OCI-LY3 (cell line): ENCODE results near the gene ANAPC15.

ENCODE experiments used
- H2AFZ ChIP-seq: fragments of 200-600, 300-600 bp; shearing (Covaris generic); 2 replicates; pipeline ENCODE4 v1.6.0; 2014; ENCODE audit warnings: antibody characterized with exemption, low read depth, low read length
- H3K27ac ChIP-seq: fragments of 200-600, 300-600 bp; sonication (generic); 2 replicates; pipeline ENCODE4 v1.5.1; 2014; ENCODE audit warnings: mild to moderate bottlenecking, low read length, moderate library complexity, mixed read lengths
- H3K27me3 ChIP-seq: fragments of 200-600, 300-600 bp; sonication (generic); 2 replicates; pipeline ENCODE4 v1.6.1; 2014; ENCODE audit warnings: low read depth, low read length, mixed read lengths
- H3K36me3 ChIP-seq: fragments of 200-600, 300-600 bp; sonication (generic); replicated peaks from 2 replicates; pipeline ENCODE3; 2014; ENCODE audit warnings: low read depth, low read length, mixed read lengths
- H3K4me1 ChIP-seq: fragments of 300-600, 200-600 bp; sonication (generic); 2 replicates; pipeline ENCODE4 v1.6.1; 2014; ENCODE audit warnings: low read length, mixed read lengths
- H3K4me2 ChIP-seq: fragments of 200-600, 300-600 bp; sonication (generic); 2 replicates; pipeline ENCODE4 v1.6.1; 2014; ENCODE audit warnings: low read length, mixed read lengths
- H3K4me3 ChIP-seq: fragments of 300-600, 200-600 bp; sonication (generic); 2 replicates; pipeline ENCODE4 v1.5.1; 2014; ENCODE audit warnings: antibody characterized with exemption, mild to moderate bottlenecking, low read length, moderate library complexity
- H3K79me2 ChIP-seq: fragments of 300-600, 200-600 bp; shearing (Covaris generic); 2 replicates; pipeline ENCODE4 v1.6.1; 2014; ENCODE audit warnings: mild to moderate bottlenecking, low read length, mixed read lengths
- H3K9ac ChIP-seq: fragments of 300-600, 200-600 bp; shearing (Covaris generic); 2 replicates; pipeline ENCODE4 v1.6.0; 2014; ENCODE audit warnings: mild to moderate bottlenecking, low read length, moderate library complexity
- H3K9me3 ChIP-seq: fragments of 200-600, 300-600 bp; shearing (Covaris generic); 2 replicates; pipeline ENCODE4 v1.6.1; 2014; ENCODE audit warnings: low read length, mixed read lengths; ENCODE audit not compliant: insufficient read depth
- H4K20me1 ChIP-seq: fragments of 200-600, 300-600 bp; sonication (generic); 2 replicates; pipeline ENCODE4 v1.6.1; 2016; ENCODE audit warnings: low read length, mixed read lengths; ENCODE audit not compliant: insufficient read depth
- EZH2phosphoT487 ChIP-seq: fragments of 200-600 bp; shearing (Covaris generic); IDR thresholded peaks from 2 replicates; pipeline ENCODE4 v1.6.1; 2018; ENCODE audit warnings: antibody characterized with exemption, mixed run types, low read depth
- TF ChIP-seq, protein P1 (sequence below): fragments of 200-600, 300-600 bp; sonication (generic); IDR thresholded peaks from 2 replicates; pipeline ENCODE4 v1.5.1; 2014; ENCODE audit warnings: antibody characterized with exemption, low read length, low read depth

The ANAPC15 gene

DNA sequence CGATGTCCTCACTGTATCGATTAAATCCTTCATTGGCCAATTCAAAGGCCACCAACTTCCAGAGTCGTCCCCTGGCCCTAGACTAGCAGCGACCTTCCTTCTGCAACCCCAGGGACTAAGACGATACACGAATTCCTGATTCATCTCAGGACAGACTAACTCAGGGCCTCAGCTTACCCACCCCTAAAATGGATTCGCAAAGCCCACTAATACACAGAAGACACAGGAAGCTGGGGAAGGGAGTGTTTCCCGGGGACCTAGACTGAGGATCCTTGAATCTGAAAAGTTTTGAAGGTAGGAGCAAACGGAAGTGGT lies 9.9 kb downstream of the ANAPC15 start:
- H3K27me3 ChIP-seq: no peaks in the 10 kb centered on the region
- no peaks in the 10 kb centered on the region for H4K20me1 ChIP-seq
- H3K79me2 ChIP-seq: peaks cover 39% of the 10 kb centered on the region
- peak overlapping the region; percentile 97 for H3K4me3 ChIP-seq
- peaks cover 19% of the 10 kb centered on the region for H3K36me3 ChIP-seq
- H3K9me3 ChIP-seq: no peaks in the 10 kb centered on the region
- H3K4me1 ChIP-seq: peaks cover 20% of the 10 kb centered on the region
- H3K4me2 ChIP-seq: peak overlapping the region; percentile 95
- H2AFZ ChIP-seq: peak overlapping the region; percentile 72; the same call in 1 of the 2 replicates
- peak overlapping the region; percentile 71 for H3K27ac ChIP-seq
- H3K9ac ChIP-seq: peak overlapping the region; percentile 99
- no peak for TF ChIP-seq EZH2phosphoT487
- TF ChIP-seq, protein P1, sequence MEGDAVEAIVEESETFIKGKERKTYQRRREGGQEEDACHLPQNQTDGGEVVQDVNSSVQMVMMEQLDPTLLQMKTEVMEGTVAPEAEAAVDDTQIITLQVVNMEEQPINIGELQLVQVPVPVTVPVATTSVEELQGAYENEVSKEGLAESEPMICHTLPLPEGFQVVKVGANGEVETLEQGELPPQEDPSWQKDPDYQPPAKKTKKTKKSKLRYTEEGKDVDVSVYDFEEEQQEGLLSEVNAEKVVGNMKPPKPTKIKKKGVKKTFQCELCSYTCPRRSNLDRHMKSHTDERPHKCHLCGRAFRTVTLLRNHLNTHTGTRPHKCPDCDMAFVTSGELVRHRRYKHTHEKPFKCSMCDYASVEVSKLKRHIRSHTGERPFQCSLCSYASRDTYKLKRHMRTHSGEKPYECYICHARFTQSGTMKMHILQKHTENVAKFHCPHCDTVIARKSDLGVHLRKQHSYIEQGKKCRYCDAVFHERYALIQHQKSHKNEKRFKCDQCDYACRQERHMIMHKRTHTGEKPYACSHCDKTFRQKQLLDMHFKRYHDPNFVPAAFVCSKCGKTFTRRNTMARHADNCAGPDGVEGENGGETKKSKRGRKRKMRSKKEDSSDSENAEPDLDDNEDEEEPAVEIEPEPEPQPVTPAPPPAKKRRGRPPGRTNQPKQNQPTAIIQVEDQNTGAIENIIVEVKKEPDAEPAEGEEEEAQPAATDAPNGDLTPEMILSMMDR: no peak

DNA sequence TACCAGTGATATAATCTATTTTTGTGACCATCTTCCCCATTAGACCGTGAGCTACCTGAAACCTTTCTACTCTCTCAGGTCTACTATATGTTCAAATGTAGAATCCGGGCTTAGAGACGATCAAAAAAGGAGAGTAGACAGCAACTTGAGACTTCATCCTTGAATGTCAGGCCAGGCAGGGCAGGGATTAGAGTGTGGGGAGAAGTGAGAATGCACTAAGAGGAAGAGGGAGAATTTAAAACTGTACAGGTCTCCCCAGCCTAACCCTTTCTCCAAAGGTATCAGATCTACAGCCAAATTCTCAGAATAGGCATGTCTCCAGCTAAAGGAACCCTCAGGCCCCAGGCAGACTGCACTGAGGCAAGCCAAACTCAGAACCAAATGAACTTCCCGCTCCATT lies 10.3 kb downstream of the ANAPC15 start:
- peak overlapping the region; percentile 95 for H3K4me2 ChIP-seq
- H3K79me2 ChIP-seq: peaks cover 39% of the 10 kb centered on the region
- H3K27me3 ChIP-seq: no peaks in the 10 kb centered on the region
- TF ChIP-seq, protein P1: no peak
- peak overlapping the region; percentile 97 for H3K4me3 ChIP-seq
- peaks cover 23% of the 10 kb centered on the region for H3K36me3 ChIP-seq
- no peaks in the 10 kb centered on the region for H3K9me3 ChIP-seq
- no peak overlapping the region for H2AFZ ChIP-seq
- H3K9ac ChIP-seq: peak overlapping the region; percentile 99
- no peaks in the 10 kb centered on the region for H4K20me1 ChIP-seq
- H3K4me1 ChIP-seq: peaks cover 20% of the 10 kb centered on the region
- H3K27ac ChIP-seq: peak overlapping the region; percentile 71

DNA sequence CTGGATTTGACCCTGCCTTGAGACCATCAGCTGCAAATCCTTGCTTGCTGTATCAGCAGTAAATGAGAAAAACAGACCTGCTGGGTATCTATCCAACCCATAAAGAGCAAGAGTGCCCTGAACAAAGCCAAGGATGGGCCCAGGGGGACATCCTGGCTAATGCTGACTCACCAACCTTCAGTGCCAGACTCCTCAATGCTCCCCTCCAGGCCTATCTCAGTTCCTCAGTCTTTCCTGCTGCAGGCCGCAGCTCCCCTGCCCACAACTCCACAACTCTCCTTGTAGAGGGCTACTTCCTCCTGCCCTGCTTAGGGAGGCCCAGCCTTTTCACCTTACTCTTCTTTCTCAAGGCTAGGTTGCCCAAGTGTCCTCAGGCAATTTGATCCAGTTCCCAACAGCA lies 12.0 kb downstream of the ANAPC15 start:
- H3K4me3 ChIP-seq: no peak overlapping the region
- H3K4me2 ChIP-seq: no peak overlapping the region
- no peaks in the 10 kb centered on the region for H3K9me3 ChIP-seq
- no peak overlapping the region for H3K27ac ChIP-seq
- TF ChIP-seq, protein P1: no peak
- H3K4me1 ChIP-seq: peaks cover 20% of the 10 kb centered on the region
- peaks cover 31% of the 10 kb centered on the region for H3K36me3 ChIP-seq
- H3K9ac ChIP-seq: no peak overlapping the region
- peaks cover 39% of the 10 kb centered on the region for H3K79me2 ChIP-seq
- H2AFZ ChIP-seq: no peak overlapping the region
- no peaks in the 10 kb centered on the region for H4K20me1 ChIP-seq
- no peaks in the 10 kb centered on the region for H3K27me3 ChIP-seq

DNA sequence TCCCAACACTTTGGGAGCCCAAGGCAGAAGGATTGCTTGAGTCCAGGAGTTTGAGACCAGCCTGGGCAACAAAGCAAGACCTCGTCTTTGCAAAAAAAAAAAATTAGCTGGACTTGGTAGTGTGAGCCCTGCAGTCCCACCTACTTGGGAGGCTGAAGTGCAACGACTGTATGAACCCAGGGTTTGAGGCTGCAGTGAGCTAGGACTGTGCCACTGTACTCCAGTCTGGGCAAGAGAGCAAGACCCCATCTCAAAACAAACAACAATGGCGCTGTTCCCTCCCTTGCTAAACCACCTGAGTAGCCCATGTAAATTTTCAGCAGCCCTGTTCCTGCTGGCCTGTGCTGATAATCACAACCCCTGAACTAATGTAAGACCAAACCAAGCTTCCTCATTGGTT lies 12.5 kb downstream of the ANAPC15 start:
- H4K20me1 ChIP-seq: no peaks in the 10 kb centered on the region
- no peak overlapping the region for H2AFZ ChIP-seq
- H3K4me1 ChIP-seq: peaks cover 20% of the 10 kb centered on the region
- peaks cover 39% of the 10 kb centered on the region for H3K79me2 ChIP-seq
- no peaks in the 10 kb centered on the region for H3K9me3 ChIP-seq
- H3K27me3 ChIP-seq: no peaks in the 10 kb centered on the region
- TF ChIP-seq, protein P1: no peak
- H3K4me3 ChIP-seq: no peak overlapping the region
- no peak overlapping the region for H3K4me2 ChIP-seq
- no peak overlapping the region for H3K9ac ChIP-seq
- no peak overlapping the region for H3K27ac ChIP-seq
- peaks cover 35% of the 10 kb centered on the region for H3K36me3 ChIP-seq
